ENCODE results near the gene GPAT3.
"Not testable (repeated sequence)": the region's sequence is repeated elsewhere in the genome, so short reads cannot be mapped to it uniquely, and the experiment has no call there.

The GPAT3 gene

DNA sequence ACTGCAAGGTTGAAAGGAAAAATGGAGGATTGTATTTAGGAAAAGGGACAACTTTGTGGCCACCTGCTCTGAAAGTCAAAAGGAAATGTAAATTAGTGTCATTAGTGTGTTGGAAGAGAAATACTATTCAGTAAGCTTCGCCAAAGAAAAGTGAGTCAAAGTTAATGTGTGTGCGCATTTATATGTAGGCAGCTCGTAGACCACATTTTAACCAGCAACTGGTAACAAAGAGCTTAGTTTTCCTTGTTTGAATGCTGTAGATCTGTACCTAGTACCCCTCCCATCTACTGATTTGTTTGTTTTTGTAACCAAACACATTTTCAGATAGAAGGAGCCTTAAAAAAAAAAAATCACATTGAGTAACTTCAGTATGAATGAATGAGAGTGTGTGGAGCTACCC is 69.3 kb downstream of the GPAT3 start:
- no peak for DNase-seq

- no peak for DNase-seq
Observed at GRCh38 chr4:83605744-83606172, 69.8 kb downstream of the GPAT3 start.

DNA sequence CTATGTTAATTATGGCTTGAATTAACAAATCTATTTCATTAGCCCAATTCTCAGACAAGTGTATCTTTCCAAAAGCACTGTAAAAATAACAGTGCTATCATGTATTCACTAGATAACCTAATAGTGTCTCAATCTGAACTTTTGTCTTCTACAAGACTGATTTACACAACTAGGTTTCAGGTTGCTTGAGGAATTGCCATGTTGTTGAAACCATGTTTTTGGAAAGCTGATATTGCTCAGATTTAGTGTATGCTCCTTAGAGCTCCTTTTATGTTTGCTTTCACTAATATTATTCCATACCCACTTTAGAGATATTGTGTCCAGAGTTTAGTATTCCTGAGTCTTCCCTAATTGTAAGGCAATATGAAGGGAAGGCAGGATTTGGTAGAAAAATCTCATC is 70.6 kb downstream of the GPAT3 start:
- no peak for DNase-seq

DNA sequence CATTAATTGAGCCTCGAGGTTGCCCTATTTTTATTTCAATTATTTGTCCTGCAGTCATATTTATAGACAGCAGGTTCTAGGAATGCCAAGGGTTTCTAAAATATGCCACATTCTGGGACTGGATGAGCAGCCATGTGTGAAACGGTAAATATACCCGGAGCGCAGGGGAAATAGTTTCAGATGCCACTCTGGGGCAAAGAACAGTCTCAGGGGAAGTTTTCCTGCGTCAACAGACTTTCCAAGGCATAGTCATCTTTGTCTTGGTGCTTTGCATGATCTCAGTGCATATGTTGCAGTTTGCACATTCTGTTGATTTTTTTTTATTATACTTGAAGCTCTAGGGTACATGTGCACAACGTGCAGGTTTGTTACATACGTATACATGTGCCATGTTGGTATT is 71.0 kb downstream of the GPAT3 start:
- no peak for DNase-seq

GRCh38 chr4:83609365-83609764 is 73.5 kb downstream of the GPAT3 start:
- no peak for DNase-seq

GRCh38 chr4:83610729-83611128 is 74.8 kb downstream of the GPAT3 start:
- no peak for DNase-seq

GRCh38 chr4:83613023-83613422 is 77.1 kb downstream of the GPAT3 start:
- DNase-seq = no peak

GRCh38 chr4:83613994-83614393 is 78.1 kb downstream of the GPAT3 start:
- DNase-seq = no peak

- DNase-seq = no peak
Observed at GRCh38 chr4:83616252-83616651, 80.3 kb downstream of the GPAT3 start.

- no peak for DNase-seq
Observed at GRCh38 chr4:83617371-83618035, 81.6 kb downstream of the GPAT3 start.

GRCh38 chr4:83618431-83618830 is 82.5 kb downstream of the GPAT3 start:
- DNase-seq = no peak

GRCh38 chr4:83618991-83619645 is 83.2 kb downstream of the GPAT3 start:
- DNase-seq = no peak

DNA sequence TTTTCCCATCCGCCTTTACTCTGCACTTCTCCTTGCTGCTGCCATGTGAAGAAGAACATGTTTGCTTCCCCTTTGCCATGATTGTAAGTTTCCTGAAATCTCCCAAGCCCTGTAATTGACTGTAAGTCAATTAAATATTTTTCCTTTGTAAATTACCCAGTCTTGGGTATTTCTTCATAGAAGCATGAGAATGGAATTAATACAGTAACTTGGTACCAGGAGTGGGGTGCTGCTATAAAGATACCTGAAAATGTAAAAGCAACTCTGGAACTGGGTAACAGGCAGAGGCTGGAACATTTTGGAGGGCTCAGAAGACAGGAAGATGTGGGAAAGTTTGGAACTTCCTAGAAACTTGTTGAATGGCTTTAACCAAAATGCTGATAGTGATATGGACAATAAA is 86.2 kb downstream of the GPAT3 start:
- DNase-seq = not testable (repeated sequence)

- DNase-seq = no peak
Observed at GRCh38 chr4:83625821-83626220, 89.9 kb downstream of the GPAT3 start.

- no peak for DNase-seq
Observed at GRCh38 chr4:83626245-83626836, 90.4 kb downstream of the GPAT3 start.

GRCh38 chr4:83629945-83630721 is 94.2 kb downstream of the GPAT3 start:
- no peak for DNase-seq

DNA sequence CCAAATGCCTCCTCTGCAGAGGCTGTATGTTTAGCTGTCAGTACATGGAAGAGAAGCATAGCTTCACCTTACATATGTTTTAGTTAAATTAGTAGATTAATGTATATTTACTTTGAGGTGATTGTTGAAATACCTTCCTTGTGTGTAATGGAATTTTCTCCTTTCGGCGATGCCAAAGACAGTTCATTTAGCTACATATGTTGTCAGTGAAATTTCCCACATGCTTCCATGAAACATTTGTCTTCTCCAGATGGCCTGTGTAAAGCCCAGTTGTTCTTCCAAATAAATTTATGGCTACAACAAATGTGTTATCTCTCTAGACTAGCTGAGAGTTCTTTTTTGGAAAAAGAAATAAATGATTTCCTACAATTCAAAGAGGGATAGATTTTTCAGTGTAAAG is 95.2 kb downstream of the GPAT3 start:
- no peak for DNase-seq

DNA sequence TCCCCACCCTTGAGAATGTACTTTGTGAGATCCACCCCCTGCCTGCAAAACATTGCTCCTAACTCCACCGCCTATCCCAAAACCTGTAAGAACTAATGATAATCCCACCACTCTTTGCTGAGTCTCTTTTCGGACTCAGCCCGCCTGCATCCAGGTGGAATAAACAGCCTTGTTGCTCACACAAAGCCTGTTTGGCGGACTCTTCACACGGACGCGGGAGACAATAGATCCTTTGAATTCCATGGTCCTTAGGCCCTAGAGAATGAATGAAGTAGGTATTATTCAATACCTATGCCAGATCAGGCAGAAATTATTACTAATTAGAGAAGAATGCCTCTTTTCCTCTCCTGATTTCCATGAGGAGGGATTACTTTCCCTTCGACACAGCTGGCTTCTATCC is 101.0 kb downstream of the GPAT3 start:
- no peak for DNase-seq

GRCh38 chr4:83639849-83640493 is 104.1 kb downstream of the GPAT3 start:
- peak; percentile 3 for DNase-seq

GRCh38 chr4:83643036-83643435 is 107.1 kb downstream of the GPAT3 start:
- DNase-seq = no peak

DNA sequence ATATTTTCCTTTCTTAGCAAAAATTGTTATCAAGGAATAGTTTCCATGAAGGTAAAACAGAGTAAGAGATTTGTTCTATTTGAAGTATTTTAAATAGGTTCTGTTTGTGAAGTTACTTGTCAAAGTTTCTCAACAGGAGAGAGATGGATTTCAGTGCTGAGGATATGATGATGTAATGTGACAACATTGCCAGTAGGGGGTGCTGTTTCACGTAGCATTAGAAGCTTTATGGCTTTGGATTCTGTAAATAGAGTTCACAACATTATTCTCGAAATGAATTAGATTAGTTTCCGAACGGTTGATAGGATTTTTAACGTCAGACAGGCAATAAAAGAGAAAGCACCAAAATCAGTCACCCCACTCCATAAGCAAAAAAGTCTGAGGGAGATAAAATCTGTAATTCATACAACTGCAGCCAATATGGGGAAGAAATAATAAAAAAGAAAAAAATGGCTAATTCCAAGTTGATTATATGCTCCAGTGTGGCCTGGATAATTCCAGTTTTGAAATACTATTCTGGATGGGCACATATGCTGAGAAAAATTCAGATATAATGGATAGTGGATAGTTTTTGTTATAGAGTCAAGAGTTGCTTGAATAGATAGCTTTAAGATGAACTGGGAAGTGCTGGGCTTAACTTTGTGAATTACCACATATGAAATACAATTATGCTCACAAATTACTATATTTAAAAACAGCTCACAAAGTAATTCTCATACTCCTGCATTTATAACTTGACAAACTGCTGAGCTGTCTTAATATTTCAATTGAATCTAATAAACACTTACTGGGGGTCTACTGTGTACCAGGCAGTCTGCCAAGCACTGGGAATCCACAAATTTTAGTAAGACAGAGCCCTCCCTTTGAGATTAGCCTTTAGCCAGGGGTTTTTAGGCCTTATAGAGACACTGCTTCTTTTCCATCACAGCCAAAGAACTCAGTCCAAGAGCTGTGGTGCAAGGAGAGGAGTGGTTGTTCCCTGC is 109.1 kb downstream of the GPAT3 start:
- DNase-seq = peak; percentile 0

Data from NCI-H2107 (cell line).